ENCODE results near the gene FLII. TPM values are rescaled to one million over a fixed set of nuclear protein-coding genes. Genes with fewer than 3 reads are reported as not detected.

Gene FLII
- total RNA-seq, 2 experiments from 2014 or later, result 155 to 219 TPM

- CTCF ChIA-PET (ENCODE audit: unreplicated experiment), result no interaction called here
Measured at GRCh38 chr17:18291718-18292540, 33.4 kb upstream of the FLII start.

DNA sequence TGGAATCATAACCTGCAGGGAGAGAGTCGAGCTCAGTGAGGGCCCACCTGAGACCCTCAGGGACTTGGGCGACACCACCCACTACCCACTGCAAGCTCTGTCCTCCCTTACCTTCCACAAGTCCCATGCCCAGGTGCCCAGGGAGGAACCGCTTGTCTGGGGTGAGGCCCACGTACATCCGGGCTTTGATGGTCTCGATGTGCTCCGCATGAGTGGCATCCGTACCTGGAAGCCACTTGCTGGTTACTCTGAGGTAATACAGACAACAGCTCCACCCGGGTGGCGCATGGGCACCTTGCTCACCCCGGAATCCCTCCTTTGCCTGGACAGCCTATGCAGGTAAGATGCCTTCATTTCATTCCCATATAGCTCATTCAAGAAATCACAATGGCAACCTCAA lies 26.8 kb upstream of the FLII start:
- no peaks in the 10 kb centered on the region for H3K9me2 ChIP-seq (ENCODE audit: insufficient read depth, low read length)
- H3K27ac ChIP-seq (ENCODE audit: low read depth, low read length, poor library complexity, severe bottlenecking), result no peak overlapping the region
- no peaks in the 10 kb centered on the region for H3K9me3 ChIP-seq (ENCODE audit: low read length)
- no peaks in the 10 kb centered on the region for H4K20me1 ChIP-seq (ENCODE audit: insufficient read depth, low read length)
- ChIA-PET CTCF (ENCODE audit: unreplicated experiment) (interaction anchor here (0.7 kb wide), 1 partner anchor 15 kb away, joined by 3 read pairs; no protein-coding TSS in a partner anchor), POLR2A (interaction anchor here (0.8 kb wide), 1 partner anchor 52 kb away, joined by 3 read pairs; no protein-coding TSS in a partner anchor)
- no peak for DNase-seq (ENCODE audit: low spot score)
- H3K4me1 ChIP-seq (ENCODE audit: insufficient read depth, low read length, poor library complexity, severe bottlenecking), result no peaks in the 10 kb centered on the region
- no peak overlapping the region for H3K4me2 ChIP-seq (ENCODE audit: low read length)
- no peak overlapping the region for H2AFZ ChIP-seq (ENCODE audit: low read length)
- H3K79me2 ChIP-seq (ENCODE audit: insufficient read depth, low read depth, low read length), result no peaks in the 10 kb centered on the region
- TF ChIP-seq CTCF (conservative IDR thresholded peaks at IDR 0.05; ENCODE audit: low read length) (no peak), EZH2phosphoT487 (IDR thresholded peaks at IDR 0.05; ENCODE audit: borderline replicate concordance, low read depth, low read length) (no peak)
- intact Hi-C loops (cut with micrococcal nuclease; ENCODE audit: unreplicated experiment), result no loop called here
- no TSS peak for BruUV-seq (replicated peaks)
- H3K36me3 ChIP-seq (ENCODE audit: insufficient read depth, low read length), result peaks cover 94% of the 10 kb centered on the region
- no peak overlapping the region for H3K4me3 ChIP-seq (ENCODE audit: low read depth, low read length, poor library complexity, severe bottlenecking)

More at GRCh38 chr17:18291718-18292540, 33.4 kb upstream of the FLII start:
- Histone ChIP-seq H3K9me3 (ENCODE audit: low read length) (no peaks in the 10 kb centered on the region), H3K4me2 (ENCODE audit: low read length) (no peak overlapping the region), H3K79me2 (ENCODE audit: insufficient read depth, low read depth, low read length) (no peaks in the 10 kb centered on the region), H3K4me1 (ENCODE audit: insufficient read depth, low read length, poor library complexity, severe bottlenecking) (no peaks in the 10 kb centered on the region), H3K27ac (ENCODE audit: low read depth, low read length, poor library complexity, severe bottlenecking) (no peak overlapping the region), H3K36me3 (ENCODE audit: insufficient read depth, low read length) (peaks cover 91% of the 10 kb centered on the region), H2AFZ (ENCODE audit: low read length) (no peak overlapping the region), H4K20me1 (ENCODE audit: insufficient read depth, low read length) (no peaks in the 10 kb centered on the region), H3K9me2 (ENCODE audit: insufficient read depth, low read length) (no peaks in the 10 kb centered on the region), H3K4me3 (ENCODE audit: low read depth, low read length, poor library complexity, severe bottlenecking) (no peak overlapping the region)
- TF ChIP-seq EZH2phosphoT487 (IDR thresholded peaks at IDR 0.05; ENCODE audit: borderline replicate concordance, low read depth, low read length), result no peak
- TF ChIP-seq CTCF (conservative IDR thresholded peaks at IDR 0.05; ENCODE audit: low read length), result no peak
- POLR2A ChIA-PET, result interaction anchor here (0.6 kb wide), 1 partner anchor 121 kb away, joined by 3 read pairs; no protein-coding TSS in a partner anchor
- no peak for DNase-seq (ENCODE audit: low spot score)
- intact Hi-C loops (cut with micrococcal nuclease; ENCODE audit: unreplicated experiment), result no loop called here
- no TSS peak for BruUV-seq (replicated peaks)

DNA sequence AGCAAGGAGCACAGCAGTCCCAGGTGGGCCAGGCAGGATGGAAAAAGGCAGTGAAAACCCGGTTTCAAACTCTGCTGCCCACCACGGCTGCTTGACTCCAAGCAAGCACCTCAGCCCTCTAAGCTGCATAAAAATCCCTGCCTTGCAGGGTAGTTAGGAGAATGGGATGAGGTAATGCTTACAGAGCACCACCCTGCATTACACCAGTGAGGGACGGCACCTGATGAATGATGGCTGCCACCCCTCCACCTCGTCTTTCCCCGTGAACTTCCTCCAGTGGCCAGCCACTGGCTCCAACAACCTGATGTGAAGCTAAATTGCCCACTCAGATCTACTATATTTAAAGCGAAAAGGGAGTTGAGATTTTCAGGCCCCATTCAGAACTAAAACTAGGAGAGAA lies 23.2 kb upstream of the FLII start:
- Histone ChIP-seq H4K20me1 (ENCODE audit: insufficient read depth, low read length) (no peaks in the 10 kb centered on the region), H3K9me3 (ENCODE audit: low read length) (no peaks in the 10 kb centered on the region), H2AFZ (ENCODE audit: low read length) (no peak overlapping the region), H3K79me2 (ENCODE audit: insufficient read depth, low read depth, low read length) (no peaks in the 10 kb centered on the region), H3K4me2 (ENCODE audit: low read length) (no peak overlapping the region), H3K4me3 (ENCODE audit: low read depth, low read length, poor library complexity, severe bottlenecking) (no peak overlapping the region), H3K36me3 (ENCODE audit: insufficient read depth, low read length) (peaks cover 93% of the 10 kb centered on the region), H3K27ac (ENCODE audit: low read depth, low read length, poor library complexity, severe bottlenecking) (no peak overlapping the region), H3K9me2 (ENCODE audit: insufficient read depth, low read length) (no peaks in the 10 kb centered on the region), H3K4me1 (ENCODE audit: insufficient read depth, low read length, poor library complexity, severe bottlenecking) (no peaks in the 10 kb centered on the region)
- ChIA-PET POLR2A (no interaction called here), CTCF (ENCODE audit: unreplicated experiment) (no interaction called here)
- intact Hi-C loops (cut with micrococcal nuclease; ENCODE audit: unreplicated experiment), result no loop called here
- no TSS peak for BruUV-seq (replicated peaks)
- no peak for DNase-seq (ENCODE audit: low spot score)
- TF ChIP-seq EZH2phosphoT487 (IDR thresholded peaks at IDR 0.05; ENCODE audit: borderline replicate concordance, low read depth, low read length), result no peak
- TF ChIP-seq CTCF (conservative IDR thresholded peaks at IDR 0.05; ENCODE audit: low read length), result no peak
